IMR-90 (cell line): ENCODE measurements around the gene GPR142. TPM values are rescaled to one million over a fixed set of nuclear protein-coding genes. Genes with fewer than 3 reads are reported as not detected.

ENCODE experiments used
- ATAC-seq: fragments of 200-7000 bp; cut with Tn5 transposase; 2 replicates; pipeline ENCODE4 v1.9.1; 2020; ENCODE audit warnings: low read depth, mild to moderate bottlenecking, moderate library complexity
- BruUV-seq: library from RNA; stranded (reverse); fragments of 400-500 nt; replicated peaks from 2 replicates; lab custom pipeline; 2021; lab: Mats Ljungman, UMichigan
- CTCF ChIA-PET: fragments of 300-600 bp; formaldehyde crosslinking; extraction: SDS; loops from one replicate; lab custom pipeline; 2021; ENCODE audit warnings: antibody characterized with exemption; lab: Yijun Ruan, JAX
- POLR2A ChIA-PET: fragments of 300-600 bp; sonication (Branson Sonifier 250); formaldehyde crosslinking; loops from one replicate; lab custom pipeline; 2022; ENCODE audit warnings: antibody characterized with exemption; ENCODE audit not compliant: unreplicated experiment; lab: Charles Lee
- DNase-seq: peaks from one replicate; pipeline ENCODE4 v3.0.0; 2013
- H2AFZ ChIP-seq: replicated peaks from 2 replicates; pipeline ENCODE3; 2013; ENCODE audit warnings: low read length, mild to moderate bottlenecking; ENCODE audit not compliant: poor library complexity
- H2AK5ac ChIP-seq: 2 replicates; pipeline ENCODE4 v1.6.1; 2013; ENCODE audit warnings: low read depth, low read length, inconsistent platforms
- H2AK9ac ChIP-seq: replicated peaks from 2 replicates; pipeline ENCODE3; 2013; ENCODE audit warnings: mild to moderate bottlenecking, low read depth, low read length, moderate library complexity; ENCODE audit not compliant: poor library complexity
- H2BK120ac ChIP-seq: 2 replicates; pipeline ENCODE4 v1.6.1; 2013; ENCODE audit warnings: low read depth, low read length, inconsistent platforms
- H2BK15ac ChIP-seq: 3 replicates; pipeline ENCODE4 v1.6.1; 2013; ENCODE audit warnings: low read depth, low read length, inconsistent platforms
- H2BK20ac ChIP-seq: 2 replicates; pipeline ENCODE4 v1.6.1; 2013; ENCODE audit warnings: low read depth, mild to moderate bottlenecking, inconsistent platforms, low read length, moderate library complexity
- H2BK5ac ChIP-seq: 2 replicates; pipeline ENCODE4 v1.6.1; 2013; ENCODE audit warnings: mild to moderate bottlenecking, low read depth, low read length, inconsistent platforms; ENCODE audit not compliant: poor library complexity, severe bottlenecking
- H3K14ac ChIP-seq: replicated peaks from 2 replicates; pipeline ENCODE4 v1.6.1; 2013; ENCODE audit warnings: low read depth, low read length, inconsistent platforms
- H3K18ac ChIP-seq: 2 replicates; pipeline ENCODE4 v1.6.1; 2013; ENCODE audit warnings: low read depth, low read length, control low read depth
- H3K23ac ChIP-seq: 2 replicates; pipeline ENCODE4 v1.6.1; 2013; ENCODE audit warnings: low read depth, low read length, inconsistent platforms
- H3K27ac ChIP-seq: 2 replicates; pipeline ENCODE4 v1.5.1; 2013; ENCODE audit warnings: mild to moderate bottlenecking, control low read depth, low read length; ENCODE audit not compliant: insufficient read depth
- H3K27me3 ChIP-seq: 2 replicates; pipeline ENCODE4 v1.6.1; 2013; ENCODE audit warnings: low read length; ENCODE audit not compliant: control insufficient read depth, insufficient read depth
- H3K36me3 ChIP-seq: 2 replicates; pipeline ENCODE4 v1.6.1; 2013; ENCODE audit warnings: low read length, mixed read lengths; ENCODE audit not compliant: control insufficient read depth, insufficient read depth
- H3K4ac ChIP-seq: 2 replicates; pipeline ENCODE4 v1.6.1; 2013; ENCODE audit warnings: low read depth, low read length, inconsistent platforms
- H3K4me1 ChIP-seq: 2 replicates; pipeline ENCODE4 v1.6.1; 2013; ENCODE audit warnings: low read length, mixed read lengths; ENCODE audit not compliant: control insufficient read depth, insufficient read depth
- H3K4me2 ChIP-seq: 2 replicates; pipeline ENCODE4 v1.6.1; 2013; ENCODE audit warnings: low read depth, mild to moderate bottlenecking, control low read depth, low read length, moderate library complexity
- H3K4me3 ChIP-seq: 2 replicates; pipeline ENCODE4 v1.5.1; 2013; ENCODE audit warnings: low read depth, mild to moderate bottlenecking, control low read depth, low read length, moderate library complexity; ENCODE audit not compliant: insufficient read depth
- H3K56ac ChIP-seq: 2 replicates; pipeline ENCODE4 v1.6.1; 2013; ENCODE audit warnings: low read length, inconsistent platforms; ENCODE audit not compliant: insufficient read depth; ENCODE audit errors: extremely low read depth
- H3K79me1 ChIP-seq, 2 experiments: 2 replicates each; pipeline ENCODE4 v1.6.1; 2013; ENCODE audit warnings: low read length in 2 of 2, inconsistent platforms in 1 of 2, low read depth in 1 of 2
- H3K9ac ChIP-seq: 2 replicates; pipeline ENCODE4 v1.6.1; 2013; ENCODE audit warnings: low read depth, low read length, control low read depth
- H3K9me1 ChIP-seq: 2 replicates; pipeline ENCODE4 v1.6.1; 2013; ENCODE audit warnings: low read length, inconsistent platforms; ENCODE audit not compliant: insufficient read depth
- H3K9me3 ChIP-seq: 2 replicates; pipeline ENCODE4 v1.6.1; 2013; ENCODE audit warnings: low read length; ENCODE audit not compliant: control insufficient read depth, insufficient read depth
- H4K20me1 ChIP-seq: 2 replicates; pipeline ENCODE4 v1.6.1; 2013; ENCODE audit warnings: low read length, inconsistent platforms; ENCODE audit not compliant: insufficient read depth
- H4K5ac ChIP-seq: 2 replicates; pipeline ENCODE4 v1.6.1; 2013; ENCODE audit warnings: mild to moderate bottlenecking, low read depth, low read length, control low read depth
- H4K8ac ChIP-seq, 2 experiments: 2 replicates each; pipeline ENCODE4 v1.6.1; 2013; ENCODE audit warnings: low read depth in 2 of 2, low read length in 2 of 2, control low read depth in 1 of 2, inconsistent platforms in 1 of 2
- H4K91ac ChIP-seq: 2 replicates; pipeline ENCODE4 v1.6.1; 2013; ENCODE audit warnings: low read depth, low read length, inconsistent platforms; ENCODE audit not compliant: insufficient read depth
- BHLHE40 ChIP-seq: fragments of 150-350 bp; IDR thresholded peaks from 2 replicates; pipeline ENCODE4 v1.6.1; 2016; ENCODE audit warnings: mild to moderate bottlenecking, low read depth, low read length
- CEBPB ChIP-seq: IDR thresholded peaks from 2 replicates; pipeline ENCODE4 v1.6.1; 2012; ENCODE audit warnings: low read depth, low read length, improper control_type of control experiment
- CHD1 ChIP-seq: IDR thresholded peaks from 2 replicates; pipeline ENCODE4 v1.6.1; 2012; ENCODE audit warnings: low read depth, low read length, improper control_type of control experiment
- FOS ChIP-seq: fragments of 150-350 bp; IDR thresholded peaks from 2 replicates; pipeline ENCODE4 v1.6.1; 2016; ENCODE audit warnings: low read depth, low read length
- MAFK ChIP-seq: IDR thresholded peaks from 2 replicates; pipeline ENCODE4 v1.6.1; 2012; ENCODE audit warnings: low read depth, low read length, improper control_type of control experiment
- MAZ ChIP-seq: IDR thresholded peaks from 2 replicates; pipeline ENCODE4 v1.6.1; 2012; ENCODE audit warnings: low read depth, mild to moderate bottlenecking, low read length, improper control_type of control experiment, moderate library complexity, borderline replicate concordance
- MXI1 ChIP-seq: IDR thresholded peaks from 2 replicates; pipeline ENCODE4 v1.6.1; 2012; ENCODE audit warnings: low read depth, mild to moderate bottlenecking, low read length, moderate library complexity, borderline replicate concordance
- NFE2L2 ChIP-seq: fragments of 150-350 bp; IDR thresholded peaks from 2 replicates; pipeline ENCODE4 v1.6.1; 2016; ENCODE audit warnings: low read depth, mild to moderate bottlenecking, low read length
- POLR2A ChIP-seq: IDR thresholded peaks from 2 replicates; pipeline ENCODE4 v1.6.1; 2012; ENCODE audit warnings: mild to moderate bottlenecking, low read depth, low read length
- RAD21 ChIP-seq: IDR thresholded peaks from 2 replicates; pipeline ENCODE4 v1.6.1; 2012; ENCODE audit warnings: low read length, improper control_type of control experiment
- RCOR1 ChIP-seq: IDR thresholded peaks from 2 replicates; pipeline ENCODE4 v1.6.1; 2012; ENCODE audit warnings: mild to moderate bottlenecking, low read length, improper control_type of control experiment; ENCODE audit not compliant: insufficient replicate concordance
- RFX5 ChIP-seq: IDR thresholded peaks from 2 replicates; pipeline ENCODE4 v1.8.0; 2012; ENCODE audit warnings: low read depth, mild to moderate bottlenecking, low read length, moderate library complexity
- SMC3 ChIP-seq: fragments of 150-350 bp; IDR thresholded peaks from 2 replicates; pipeline ENCODE4 v1.6.1; 2016; ENCODE audit warnings: low read depth, mild to moderate bottlenecking, antibody characterized with exemption, low read length, moderate library complexity
- WGBS, 2 experiments: methylation state at CpG; one replicate each; pipeline versions ENCODE4 v1.1.5 to v1.1.7; 2013; ENCODE audit warnings: missing lambda C conversion rate in 2 of 2; ENCODE audit not compliant: insufficient read length in 1 of 2; ENCODE audit errors: extremely low coverage in 2 of 2; 5-methylcytosine and 5-hydroxymethylcytosine counted together
- dilution Hi-C: fragments of 300-500 bp; cut with HindIII; formaldehyde crosslinking; loops from one replicate; pipeline ENCODE4 v1.14.3; 2018; ENCODE audit warnings: low sequenced_read_pairs; ENCODE audit not compliant: unreplicated experiment
- in situ Hi-C: fragments of 300-500 bp; cut with MboI; formaldehyde crosslinking; loops from 3 replicates; pipeline ENCODE4 v1.14.3; 2019; ENCODE audit warnings: low sequenced_read_pairs, inconsistent platforms, mixed read lengths
- intact Hi-C: fragments of 100-400 bp; cut with micrococcal nuclease; formaldehyde crosslinking; loops from 2 replicates; pipeline ENCODE4 v1.10.0; 2022
- polyA plus RNA-seq, 3 experiments: library from polyadenylated mRNA; depleted of rRNA; stranded (reverse); fragments of >200 nt; gene quantifications; 2 replicates each; pipeline ENCODE4 v1.2.3, GENCODE V29; 2012; ENCODE audit warnings: low replicate concordance in 1 of 3
- total RNA-seq: library from RNA; depleted of rRNA; stranded (reverse); fragments of >200 nt; gene quantifications from 2 replicates; pipeline ENCODE4 v1.2.3, GENCODE V29; 2012
- TF ChIP-seq, protein P1 (sequence below): conservative IDR thresholded peaks from 2 replicates; pipeline ENCODE4 v1.5.1; 2012; ENCODE audit warnings: mild to moderate bottlenecking, low read depth, low read length, improper control_type of control experiment
- TF ChIP-seq, protein P2 (sequence below): fragments of 150-350 bp; IDR thresholded peaks from 2 replicates; pipeline ENCODE4 v1.6.1; 2016; ENCODE audit warnings: low read depth, mild to moderate bottlenecking, low read length, moderate library complexity, borderline replicate concordance
- TF ChIP-seq, protein P3 (sequence below): fragments of 150-350 bp; IDR thresholded peaks from 2 replicates; pipeline ENCODE4 v1.6.1; 2017; ENCODE audit warnings: mild to moderate bottlenecking, antibody characterized with exemption, low read length, low read depth

Gene GPR142
- total and polyA plus RNA-seq, 2 of the 4 experiments (the other 2 are of a cell fraction), result not detected

DNA sequence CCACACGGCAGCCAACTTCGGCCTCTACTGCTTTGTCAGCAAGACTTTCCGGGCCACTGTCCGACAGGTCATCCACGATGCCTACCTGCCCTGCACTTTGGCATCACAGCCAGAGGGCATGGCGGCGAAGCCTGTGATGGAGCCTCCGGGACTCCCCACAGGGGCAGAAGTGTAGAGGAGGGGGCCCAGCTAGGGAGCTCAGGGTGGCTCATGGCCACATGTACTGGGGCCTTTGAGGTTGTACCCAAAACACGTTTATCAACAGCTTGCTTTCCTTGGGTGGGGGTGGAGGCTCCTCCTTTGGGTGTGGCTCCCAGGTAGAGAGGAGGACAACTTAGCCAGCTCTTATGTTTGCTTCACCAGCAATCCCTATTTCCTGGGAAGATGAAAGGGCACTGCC, 5.1 kb downstream of the GPR142 start:
- Histone ChIP-seq H3K23ac (no peak overlapping the region), H4K8ac (no peak overlapping the region), H3K4ac (no peak overlapping the region), H3K9ac (no peak overlapping the region), H3K27me3 (no peaks in the 10 kb centered on the region), H3K4me3 (no peak overlapping the region), H3K36me3 (no peaks in the 10 kb centered on the region), H2AK9ac (no peak overlapping the region), H2BK5ac (no peak overlapping the region), H3K14ac (no peak overlapping the region), H3K4me2 (no peak overlapping the region), H4K20me1 (no peaks in the 10 kb centered on the region), H2BK15ac (no peak overlapping the region), H3K27ac (no peak overlapping the region), H4K5ac (no peak overlapping the region), H3K79me1 (no peaks in the 10 kb centered on the region), H3K18ac (no peak overlapping the region), H3K9me3 (no peaks in the 10 kb centered on the region), H2BK20ac (no peak overlapping the region), H2AFZ (no peak overlapping the region), H2AK5ac (no peak overlapping the region), H2BK120ac (no peak overlapping the region), H3K4me1 (no peaks in the 10 kb centered on the region), H4K91ac (no peak overlapping the region), H3K56ac (no peak overlapping the region), H3K9me1 (no peaks in the 10 kb centered on the region)
- WGBS, 2 experiments, result 60% methylated on average over 1 of the region's 9 CpGs; no CpG with 5 or more reads in 1 of the 2 experiments
- in situ Hi-C loops, result no loop called here
- TF ChIP-seq FOS, result no peak
- no peak for TF ChIP-seq NFE2L2
- no peak for TF ChIP-seq CEBPB
- TF ChIP-seq, protein P1, sequence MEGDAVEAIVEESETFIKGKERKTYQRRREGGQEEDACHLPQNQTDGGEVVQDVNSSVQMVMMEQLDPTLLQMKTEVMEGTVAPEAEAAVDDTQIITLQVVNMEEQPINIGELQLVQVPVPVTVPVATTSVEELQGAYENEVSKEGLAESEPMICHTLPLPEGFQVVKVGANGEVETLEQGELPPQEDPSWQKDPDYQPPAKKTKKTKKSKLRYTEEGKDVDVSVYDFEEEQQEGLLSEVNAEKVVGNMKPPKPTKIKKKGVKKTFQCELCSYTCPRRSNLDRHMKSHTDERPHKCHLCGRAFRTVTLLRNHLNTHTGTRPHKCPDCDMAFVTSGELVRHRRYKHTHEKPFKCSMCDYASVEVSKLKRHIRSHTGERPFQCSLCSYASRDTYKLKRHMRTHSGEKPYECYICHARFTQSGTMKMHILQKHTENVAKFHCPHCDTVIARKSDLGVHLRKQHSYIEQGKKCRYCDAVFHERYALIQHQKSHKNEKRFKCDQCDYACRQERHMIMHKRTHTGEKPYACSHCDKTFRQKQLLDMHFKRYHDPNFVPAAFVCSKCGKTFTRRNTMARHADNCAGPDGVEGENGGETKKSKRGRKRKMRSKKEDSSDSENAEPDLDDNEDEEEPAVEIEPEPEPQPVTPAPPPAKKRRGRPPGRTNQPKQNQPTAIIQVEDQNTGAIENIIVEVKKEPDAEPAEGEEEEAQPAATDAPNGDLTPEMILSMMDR, result no peak
- TF ChIP-seq RCOR1, result no peak
- TF ChIP-seq RAD21, result no peak
- TF ChIP-seq, protein P2, sequence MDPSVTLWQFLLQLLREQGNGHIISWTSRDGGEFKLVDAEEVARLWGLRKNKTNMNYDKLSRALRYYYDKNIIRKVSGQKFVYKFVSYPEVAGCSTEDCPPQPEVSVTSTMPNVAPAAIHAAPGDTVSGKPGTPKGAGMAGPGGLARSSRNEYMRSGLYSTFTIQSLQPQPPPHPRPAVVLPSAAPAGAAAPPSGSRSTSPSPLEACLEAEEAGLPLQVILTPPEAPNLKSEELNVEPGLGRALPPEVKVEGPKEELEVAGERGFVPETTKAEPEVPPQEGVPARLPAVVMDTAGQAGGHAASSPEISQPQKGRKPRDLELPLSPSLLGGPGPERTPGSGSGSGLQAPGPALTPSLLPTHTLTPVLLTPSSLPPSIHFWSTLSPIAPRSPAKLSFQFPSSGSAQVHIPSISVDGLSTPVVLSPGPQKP, result no peak
- TF ChIP-seq RFX5, result no peak
- no peak for TF ChIP-seq POLR2A
- no peak for TF ChIP-seq SMC3
- TF ChIP-seq CHD1, result no peak
- TF ChIP-seq BHLHE40, result no peak
- TF ChIP-seq, protein P3, sequence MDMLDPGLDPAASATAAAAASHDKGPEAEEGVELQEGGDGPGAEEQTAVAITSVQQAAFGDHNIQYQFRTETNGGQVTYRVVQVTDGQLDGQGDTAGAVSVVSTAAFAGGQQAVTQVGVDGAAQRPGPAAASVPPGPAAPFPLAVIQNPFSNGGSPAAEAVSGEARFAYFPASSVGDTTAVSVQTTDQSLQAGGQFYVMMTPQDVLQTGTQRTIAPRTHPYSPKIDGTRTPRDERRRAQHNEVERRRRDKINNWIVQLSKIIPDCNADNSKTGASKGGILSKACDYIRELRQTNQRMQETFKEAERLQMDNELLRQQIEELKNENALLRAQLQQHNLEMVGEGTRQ, result no peak
- TF ChIP-seq MXI1, result no peak
- TF ChIP-seq MAFK, result no peak
- no peak for TF ChIP-seq MAZ
- dilution Hi-C loops, result no loop called here
- no TSS peak for BruUV-seq
- POLR2A ChIA-PET, result no interaction called here
- DNase-seq (no peak), ATAC-seq (no peak)
- intact Hi-C loops, result loop anchor here (10.0 kb wide), 1 partner anchor 492 kb away; no protein-coding TSS in a partner anchor
- CTCF ChIA-PET, result no interaction called here
